Measurements from ENCODE around the gene RACGAP1.
"Not testable (repeated sequence)": the region's sequence is repeated elsewhere in the genome, so short reads cannot be mapped to it uniquely, and the experiment has no call there.

GRCh38 chr12:49989400-49989799 is 35.9 kb downstream of the RACGAP1 start:
- not testable (repeated sequence) for TF ChIP-seq CTCF (IDR thresholded peaks at IDR 0.05; ENCODE audit: low read length); EZH2 (IDR thresholded peaks at IDR 0.05; ENCODE audit: borderline replicate concordance, low read length)
